Measurements from ENCODE around the gene LRRC34. TPM values are rescaled to one million over a fixed set of nuclear protein-coding genes. Genes with fewer than 3 reads are reported as not detected.

The LRRC34 gene
- total and polyA plus RNA-seq, 10 of the 15 experiments (the other 5 are each of a cell fraction or from before 2014, with no cell fraction given), result 0.24 to 3.7 (median 1.7) TPM

- no TSS peak for BruUV-seq (replicated peaks)
- H3K4me1 ChIP-seq (ENCODE audit: control insufficient read depth, insufficient read depth, low read length), result peaks cover 18% of the 10 kb centered on the region
- ChIA-PET SMC1A (ENCODE audit: uncharacterized antibody, unreplicated experiment) (no interaction called here), CTCF (interaction anchor here (1.1 kb wide), 1 partner anchor 15 kb away, joined by 4 read pairs; no protein-coding TSS in a partner anchor), RAD21 (ENCODE audit: unreplicated experiment) (no interaction called here), POLR2A (no interaction called here)
- no peak overlapping the region for H2AFZ ChIP-seq (ENCODE audit: control insufficient read depth, low read depth, low read length)
- H4K20me1 ChIP-seq (ENCODE audit: control insufficient read depth, insufficient read depth), result no peaks in the 10 kb centered on the region
- in situ Hi-C loops (cut with MboI) (no loop called here), intact Hi-C loops (cut with micrococcal nuclease; ENCODE audit: unreplicated experiment) (loop anchor here (5.0 kb wide), 1 partner anchor 209 kb away; no protein-coding TSS in a partner anchor)
- H3K4me2 ChIP-seq (ENCODE audit: control insufficient read depth, insufficient read depth), result no peak overlapping the region
- no peaks in the 10 kb centered on the region for H3K79me2 ChIP-seq (ENCODE audit: control insufficient read depth, insufficient read depth, low read length)
- no peak overlapping the region for H3K9ac ChIP-seq (ENCODE audit: control insufficient read depth, insufficient read depth, low read length)
- TF ChIP-seq TCF7 (IDR thresholded peaks at IDR 0.05; ENCODE audit: borderline replicate concordance) (no peak), BCL11A (IDR thresholded peaks at IDR 0.05; ENCODE audit: low read depth, low read length) (no peak), SRF (IDR thresholded peaks at IDR 0.05; ENCODE audit: low read depth in 2 of 2, low read length in 2 of 2) (no peak), ZNF622 (IDR thresholded peaks at IDR 0.05) (no peak), PML (IDR thresholded peaks at IDR 0.05; ENCODE audit: low read length) (no peak), E2F8 (IDR thresholded peaks at IDR 0.05; ENCODE audit: low read depth, partially characterized antibody) (no peak), CHD2 (IDR thresholded peaks at IDR 0.05; ENCODE audit: borderline replicate concordance, low read depth, low read length) (no peak), JUND (IDR thresholded peaks at IDR 0.05; ENCODE audit: low read depth, low read length) (no peak), SKIL (IDR thresholded peaks at IDR 0.05; ENCODE audit: low read depth, poor library complexity, severe bottlenecking) (no peak), RB1 (IDR thresholded peaks at IDR 0.05; ENCODE audit: borderline replicate concordance) (no peak), BHLHE40 (IDR thresholded peaks at IDR 0.05; ENCODE audit: borderline replicate concordance in 1 of 2, low read depth in 2 of 2, low read length in 1 of 2) (no peak), SUPT20H (IDR thresholded peaks at IDR 0.05; ENCODE audit: borderline replicate concordance, control insufficient read depth, low read depth, low read length) (no peak), STAT1 (conservative IDR thresholded peaks at IDR 0.05) (no peak), PAX5 (IDR thresholded peaks at IDR 0.05; ENCODE audit: borderline replicate concordance, low read depth, low read length) (no peak), NR2C2 (IDR thresholded peaks at IDR 0.05; ENCODE audit: borderline replicate concordance, control insufficient read depth, insufficient read length, low read depth) (no peak), LARP7 (IDR thresholded peaks at IDR 0.05) (no peak), TBL1XR1 (IDR thresholded peaks at IDR 0.05; ENCODE audit: low read depth, low read length) (no peak), GATAD2B (conservative IDR thresholded peaks at IDR 0.05; ENCODE audit: low read depth) (no peak), GABPA (IDR thresholded peaks at IDR 0.05; ENCODE audit: low read depth) (no peak)
- H3K9me3 ChIP-seq (replicated peaks; ENCODE audit: control insufficient read depth, insufficient read depth, low read length), result no peaks in the 10 kb centered on the region
- no peak overlapping the region for H3K27ac ChIP-seq (ENCODE audit: control insufficient read depth, insufficient read depth)
- WGBS (ENCODE audit: insufficient coverage, insufficient replicate concordance, low lambda C conversion rate, missing lambda C conversion rate), result 78% methylated on average over 4 of the region's 4 CpGs
- ATAC-seq (no peak), FAIRE-seq (no peak), DNase-seq (ENCODE audit: low read depth, low spot score) (no peak)
- H3K4me3 ChIP-seq, result no peak overlapping the region
- H3K27me3 ChIP-seq (replicated peaks in 1 of 2; ENCODE audit: control insufficient read depth in 2 of 2, insufficient read depth in 2 of 2, low read length in 1 of 2), result peaks cover 0 to 4% of the 10 kb centered on the region in 2 experiments; a peak in 2 of 4 replicates
- no peaks in the 10 kb centered on the region for H3K36me3 ChIP-seq (ENCODE audit: control insufficient read depth in 2 of 2, insufficient read depth in 2 of 2, low read length in 1 of 2)
Measured at GRCh38 chr3:169847896-169848295, 35.2 kb upstream of the LRRC34 start.
